Ramos (cell line): ENCODE measurements around the gene TNFRSF19.

ENCODE experiments used
- in situ Hi-C: fragments of 300-500 bp; cut with MboI; formaldehyde crosslinking; loops from one replicate; pipeline ENCODE4 v1.14.3; 2022; ENCODE audit warnings: low sequenced_read_pairs; ENCODE audit not compliant: unreplicated experiment

TNFRSF19 gene

GRCh38 chr13:23651439-23651838, 81.2 kb downstream of the TNFRSF19 start:
- in situ Hi-C loops = no loop called here

DNA sequence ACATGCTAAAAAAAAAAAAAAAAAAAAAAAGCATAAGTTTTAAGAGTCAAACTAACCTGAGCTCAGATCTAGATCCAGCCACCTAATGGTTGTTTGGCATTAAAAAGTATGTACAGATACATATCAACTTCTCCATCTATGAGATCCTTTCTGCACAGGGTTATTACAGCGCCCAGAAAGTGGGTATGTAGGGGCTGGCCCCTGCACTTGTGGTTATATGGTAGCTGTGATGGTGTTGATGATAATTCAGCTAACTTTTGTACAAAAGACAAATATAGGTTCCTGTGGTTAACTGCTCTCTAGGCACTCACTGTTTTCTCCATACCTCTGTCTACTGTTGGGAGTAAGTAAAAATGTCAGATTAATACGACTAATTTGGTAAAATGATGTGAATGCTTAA, 81.7 kb downstream of the TNFRSF19 start:
- in situ Hi-C loops = no loop called here

DNA sequence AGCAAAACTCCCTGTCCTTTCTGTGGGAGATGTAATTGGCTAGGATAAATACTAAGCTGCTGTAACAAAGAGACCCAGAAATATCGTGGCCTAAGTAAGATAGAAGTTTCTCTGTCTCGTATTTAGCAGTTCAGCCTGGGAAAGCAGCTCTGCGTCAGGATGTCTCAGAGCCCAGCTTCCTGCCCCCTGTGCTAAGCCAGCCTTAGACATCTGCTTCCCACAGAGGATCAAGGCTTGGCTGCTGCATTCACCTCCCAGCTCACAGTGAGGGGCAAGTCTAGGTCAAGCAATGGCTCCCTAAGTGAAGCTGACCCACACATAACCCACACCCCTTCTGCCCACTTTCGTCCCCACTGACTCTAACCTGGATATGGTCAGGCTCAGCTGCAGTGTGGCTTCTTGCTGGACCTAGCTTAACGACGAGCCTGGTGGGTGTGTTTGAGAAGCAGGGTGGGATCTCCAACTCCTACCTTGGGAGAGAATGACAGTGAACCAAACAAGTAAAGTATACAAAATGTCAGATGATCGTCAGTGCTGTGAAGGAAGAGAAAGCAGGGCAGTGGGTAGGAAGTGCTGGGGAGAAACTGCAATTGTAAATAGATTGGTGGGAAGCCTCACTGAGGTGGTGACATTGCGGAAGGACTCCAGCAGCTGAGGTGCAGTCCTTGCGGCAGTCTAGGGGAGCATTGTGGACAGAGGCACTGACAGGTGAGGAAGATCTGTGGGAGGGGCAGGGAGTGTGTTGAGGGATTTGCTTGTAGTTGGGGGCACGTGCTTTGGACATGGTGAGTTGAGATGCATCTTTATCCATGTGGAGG, 82.9 kb downstream of the TNFRSF19 start:
- in situ Hi-C loops = no loop called here

GRCh38 chr13:23654111-23655110, 84.2 kb downstream of the TNFRSF19 start:
- in situ Hi-C loops = no loop called here

- in situ Hi-C loops = no loop called here
These were observed 85.1 kb downstream of the TNFRSF19 start for GRCh38 chr13:23655321-23655720.

DNA sequence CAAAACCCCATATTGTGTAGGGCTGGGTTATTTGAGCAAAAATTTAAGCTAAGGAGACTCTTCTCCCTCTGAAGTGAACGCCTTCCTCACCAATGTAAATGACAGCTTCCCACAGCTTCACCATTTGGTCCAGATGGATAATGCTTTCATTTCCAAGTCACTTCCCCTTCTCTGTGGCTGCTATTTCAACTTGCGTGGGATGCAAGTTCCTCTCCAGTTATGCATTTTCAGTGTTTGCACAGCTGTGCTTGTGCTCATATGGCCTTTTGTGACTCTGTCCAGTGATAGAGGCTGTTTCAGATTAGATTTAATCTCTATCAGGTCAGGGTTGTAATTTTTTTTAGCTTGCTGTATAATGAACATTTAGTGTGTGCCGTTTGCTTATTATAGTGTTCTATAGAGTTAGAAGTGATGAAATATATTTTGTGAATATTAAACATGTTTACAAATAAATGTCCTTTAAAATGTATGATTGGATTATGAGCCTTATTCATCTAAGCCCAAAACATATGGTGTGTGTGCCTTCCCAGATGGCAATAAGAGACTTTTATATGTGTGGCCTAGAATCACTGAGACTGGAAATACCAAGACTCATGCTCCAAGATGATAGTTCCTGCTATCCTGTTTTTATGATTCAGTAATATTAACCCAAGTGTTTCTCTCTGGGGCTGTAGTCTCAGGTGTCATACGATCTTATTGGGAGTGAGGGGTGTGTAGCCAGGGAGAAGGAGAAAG, 86.6 kb downstream of the TNFRSF19 start:
- in situ Hi-C loops = no loop called here

DNA sequence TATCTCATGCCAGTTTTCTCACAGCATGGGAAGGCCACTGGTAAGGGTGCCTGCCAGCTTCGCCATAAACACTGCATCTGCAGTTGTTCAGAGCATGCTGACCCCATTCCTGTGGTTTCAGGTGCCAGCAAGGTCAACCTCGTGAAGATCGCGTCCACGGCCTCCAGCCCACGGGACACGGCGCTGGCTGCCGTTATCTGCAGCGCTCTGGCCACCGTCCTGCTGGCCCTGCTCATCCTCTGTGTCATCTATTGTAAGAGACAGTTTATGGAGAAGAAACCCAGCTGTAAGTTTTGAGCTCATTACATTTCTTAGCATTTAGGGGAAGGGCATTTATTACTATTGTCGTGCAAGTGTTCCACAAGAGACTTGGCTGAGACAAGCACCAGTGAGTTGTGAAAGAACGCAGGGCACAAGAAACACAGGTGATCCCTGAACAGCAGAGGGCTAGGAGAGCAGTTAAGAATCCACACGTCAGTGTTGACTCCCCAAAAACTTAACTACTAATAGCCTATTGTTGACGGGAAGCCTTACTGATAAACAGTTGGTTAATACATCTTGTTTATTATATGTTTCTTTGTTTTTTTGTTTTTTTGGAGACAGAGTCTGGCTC, 88.8 kb downstream of the TNFRSF19 start:
- in situ Hi-C loops = no loop called here

GRCh38 chr13:23660249-23660648, 90.0 kb downstream of the TNFRSF19 start:
- in situ Hi-C loops = no loop called here

- in situ Hi-C loops = no loop called here
These were observed 96.4 kb downstream of the TNFRSF19 start for GRCh38 chr13:23666582-23666981.

DNA sequence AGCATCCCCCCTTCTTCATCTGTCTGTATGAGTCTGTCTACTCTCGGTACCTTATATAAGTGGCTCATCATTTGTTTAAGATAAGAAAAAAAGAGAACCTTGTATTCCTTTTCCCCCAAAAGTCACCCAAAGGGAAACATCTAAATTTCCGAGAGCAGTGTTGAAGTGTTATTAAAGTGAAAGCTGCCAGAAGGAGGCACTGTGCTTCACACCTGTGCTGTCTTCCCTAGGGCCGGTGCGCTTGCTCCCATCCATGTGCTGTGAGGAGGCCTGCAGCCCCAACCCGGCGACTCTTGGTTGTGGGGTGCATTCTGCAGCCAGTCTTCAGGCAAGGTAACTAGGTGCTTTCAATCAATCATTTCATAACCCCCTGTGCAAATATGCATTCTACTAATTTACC, 97.5 kb downstream of the TNFRSF19 start:
- in situ Hi-C loops = no loop called here

- in situ Hi-C loops = no loop called here
These were observed 98.3 kb downstream of the TNFRSF19 start for GRCh38 chr13:23668562-23668961.

GRCh38 chr13:23670793-23671192, 100.6 kb downstream of the TNFRSF19 start:
- in situ Hi-C loops = no loop called here

- in situ Hi-C loops = no loop called here
These were observed 101.2 kb downstream of the TNFRSF19 start for GRCh38 chr13:23671377-23671776.

- in situ Hi-C loops = no loop called here
These were observed 101.7 kb downstream of the TNFRSF19 start for GRCh38 chr13:23671897-23672296.

GRCh38 chr13:23672616-23673015, 102.4 kb downstream of the TNFRSF19 start:
- in situ Hi-C loops = no loop called here

DNA sequence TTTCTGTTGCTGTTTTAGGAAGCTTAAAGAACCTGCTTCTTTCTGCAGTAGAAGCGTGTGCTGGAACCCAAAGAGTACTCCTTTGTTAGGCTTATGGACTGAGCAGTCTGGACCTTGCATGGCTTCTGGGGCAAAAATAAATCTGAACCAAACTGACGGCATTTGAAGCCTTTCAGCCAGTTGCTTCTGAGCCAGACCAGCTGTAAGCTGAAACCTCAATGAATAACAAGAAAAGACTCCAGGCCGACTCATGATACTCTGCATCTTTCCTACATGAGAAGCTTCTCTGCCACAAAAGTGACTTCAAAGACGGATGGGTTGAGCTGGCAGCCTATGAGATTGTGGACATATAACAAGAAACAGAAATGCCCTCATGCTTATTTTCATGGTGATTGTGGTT, 103.1 kb downstream of the TNFRSF19 start:
- in situ Hi-C loops = no loop called here

DNA sequence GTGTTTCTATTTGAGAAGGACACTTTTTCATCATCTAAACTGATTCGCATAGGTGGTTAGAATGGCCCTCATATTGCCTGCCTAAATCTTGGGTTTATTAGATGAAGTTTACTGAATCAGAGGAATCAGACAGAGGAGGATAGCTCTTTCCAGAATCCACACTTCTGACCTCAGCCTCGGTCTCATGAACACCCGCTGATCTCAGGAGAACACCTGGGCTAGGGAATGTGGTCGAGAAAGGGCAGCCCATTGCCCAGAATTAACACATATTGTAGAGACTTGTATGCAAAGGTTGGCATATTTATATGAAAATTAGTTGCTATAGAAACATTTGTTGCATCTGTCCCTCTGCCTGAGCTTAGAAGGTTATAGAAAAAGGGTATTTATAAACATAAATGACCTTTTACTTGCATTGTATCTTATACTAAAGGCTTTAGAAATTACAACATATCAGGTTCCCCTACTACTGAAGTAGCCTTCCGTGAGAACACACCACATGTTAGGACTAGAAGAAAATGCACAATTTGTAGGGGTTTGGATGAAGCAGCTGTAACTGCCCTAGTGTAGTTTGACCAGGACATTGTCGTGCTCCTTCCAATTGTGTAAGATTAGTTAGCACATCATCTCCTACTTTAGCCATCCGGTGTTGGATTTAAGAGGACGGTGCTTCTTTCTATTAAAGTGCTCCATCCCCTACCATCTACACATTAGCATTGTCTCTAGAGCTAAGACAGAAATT, 103.8 kb downstream of the TNFRSF19 start:
- in situ Hi-C loops = no loop called here

GRCh38 chr13:23674795-23675640, 104.8 kb downstream of the TNFRSF19 start:
- in situ Hi-C loops = no loop called here
